ENCODE data around the gene TIAL1. TPM values are rescaled to one million over a fixed set of nuclear protein-coding genes. Genes with fewer than 3 reads are reported as not detected.
A peak's percentile ranks its signal among the peaks of the same experiment; 100 is the strongest.

Gene TIAL1
- total RNA-seq, 2 experiments from 2014 or later = 184 to 192 TPM

- Mint-ChIP-seq H3K27me3 (ENCODE audit: low read depth) (no peaks in the 10 kb centered on the region), H3K27ac (no peak overlapping the region), H3K36me3 (ENCODE audit: low read depth) (no peaks in the 10 kb centered on the region), H3K9me3 (peaks cover 2% of the 10 kb centered on the region), H3K4me3 (peak overlapping the region; percentile 33), H3K4me1 (ENCODE audit: low read depth) (peaks cover 9% of the 10 kb centered on the region)
- intact Hi-C loops (cut with micrococcal nuclease) = loop anchor here (1.0 kb wide), 4 partner anchors 44 to 729 kb away; no protein-coding TSS in a partner anchor
- CTCF ChIA-PET = interaction anchor here (0.6 to 2.1 kb wide), 16 partner anchors 9 to 408 kb away, joined by 3 to 9 read pairs (median 4); no protein-coding TSS in a partner anchor
- DNase-seq = peak; percentile 68
Observed at GRCh38 chr10:119608316-119609155, 11.8 kb upstream of the TIAL1 start.

- peaks cover 14% of the 10 kb centered on the region for H3K4me1 Mint-ChIP-seq (ENCODE audit: low read depth)
- H3K27me3 Mint-ChIP-seq (ENCODE audit: low read depth) = no peaks in the 10 kb centered on the region
- CTCF ChIA-PET = no interaction called here
- DNase-seq = no peak
- no peaks in the 10 kb centered on the region for H3K9me3 Mint-ChIP-seq
- no peak overlapping the region for H3K27ac Mint-ChIP-seq
- intact Hi-C loops (cut with micrococcal nuclease) = no loop called here
- H3K4me3 Mint-ChIP-seq = no peak overlapping the region
- H3K36me3 Mint-ChIP-seq (ENCODE audit: low read depth) = peaks cover 6% of the 10 kb centered on the region
Observed at GRCh38 chr10:119604468-119604867, 7.7 kb upstream of the TIAL1 start.

- Mint-ChIP-seq H3K4me3 (no peak overlapping the region), H3K27ac (no peak overlapping the region), H3K4me1 (ENCODE audit: low read depth) (peaks cover 15% of the 10 kb centered on the region), H3K36me3 (ENCODE audit: low read depth) (peaks cover 11% of the 10 kb centered on the region), H3K27me3 (ENCODE audit: low read depth) (no peaks in the 10 kb centered on the region), H3K9me3 (no peaks in the 10 kb centered on the region)
- DNase-seq = peak; percentile 74
- intact Hi-C loops (cut with micrococcal nuclease) = loop anchor here (1.0 kb wide), 1 partner anchor 157 kb away; no protein-coding TSS in a partner anchor
- CTCF ChIA-PET = interaction anchor here (0.7 to 1.6 kb wide), 18 partner anchors 10 to 403 kb away, joined by 3 to 8 read pairs (median 3); no protein-coding TSS in a partner anchor
Observed at GRCh38 chr10:119602241-119603095, 5.7 kb upstream of the TIAL1 start.

GRCh38 chr10:119598397-119598796 is 1.6 kb upstream of the TIAL1 start:
- CTCF ChIA-PET = interaction anchor here (1.0 to 2.2 kb wide), 3 partner anchors 10 to 55 kb away, joined by 4 to 9 read pairs (median 6); partner anchors contain the start of gene RGS10
- Mint-ChIP-seq H3K27ac (no peak overlapping the region), H3K27me3 (ENCODE audit: low read depth) (no peaks in the 10 kb centered on the region), H3K9me3 (no peaks in the 10 kb centered on the region), H3K4me3 (no peak overlapping the region), H3K4me1 (ENCODE audit: low read depth) (peaks cover 31% of the 10 kb centered on the region), H3K36me3 (ENCODE audit: low read depth) (peaks cover 38% of the 10 kb centered on the region)
- no peak for DNase-seq
- intact Hi-C loops (cut with micrococcal nuclease) = no loop called here

- no peaks in the 10 kb centered on the region for H3K9me3 Mint-ChIP-seq
- H3K4me1 Mint-ChIP-seq (ENCODE audit: low read depth) = peaks cover 39% of the 10 kb centered on the region
- no peak for DNase-seq
- CTCF ChIA-PET = interaction anchor here (0.7 to 2.2 kb wide), 5 partner anchors 11 to 81 kb away, joined by 3 to 9 read pairs (median 4); partner anchors contain the start of gene RGS10
- H3K27me3 Mint-ChIP-seq (ENCODE audit: low read depth) = no peaks in the 10 kb centered on the region
- H3K27ac Mint-ChIP-seq = peak overlapping the region; percentile 98
- peak overlapping the region; percentile 93 for H3K4me3 Mint-ChIP-seq
- intact Hi-C loops (cut with micrococcal nuclease) = loop anchor here (1.0 to 2.0 kb wide), 14 partner anchors 23 to 842 kb away; partner anchors contain the start of genes EIF3A, GRK5, INPP5F and MCMBP
- H3K36me3 Mint-ChIP-seq (ENCODE audit: low read depth) = peaks cover 39% of the 10 kb centered on the region
Observed at GRCh38 chr10:119597405-119598186, 832 bp upstream of the TIAL1 start.

- H3K27me3 Mint-ChIP-seq (ENCODE audit: low read depth) = no peaks in the 10 kb centered on the region
- peak overlapping the region; percentile 98 for H3K27ac Mint-ChIP-seq
- peak; percentile 80 for DNase-seq
- CTCF ChIA-PET = interaction anchor here (0.5 to 1.7 kb wide), 3 partner anchors 14 to 294 kb away, joined by 3 to 7 read pairs (median 5); no protein-coding TSS in a partner anchor
- intact Hi-C loops (cut with micrococcal nuclease) = loop anchor here (2.0 kb wide), 6 partner anchors 21 to 397 kb away; partner anchors contain the start of genes INPP5F, MCMBP and SEC23IP
- H3K4me3 Mint-ChIP-seq = peak overlapping the region; percentile 93
- H3K9me3 Mint-ChIP-seq = no peaks in the 10 kb centered on the region
- peaks cover 43% of the 10 kb centered on the region for H3K36me3 Mint-ChIP-seq (ENCODE audit: low read depth)
- H3K4me1 Mint-ChIP-seq (ENCODE audit: low read depth) = peaks cover 54% of the 10 kb centered on the region
Observed at GRCh38 chr10:119595676-119596515, 868 bp downstream of the TIAL1 start.

GRCh38 chr10:119595134-119595675 is 1.6 kb downstream of the TIAL1 start:
- CTCF ChIA-PET = interaction anchor here (0.6 to 1.7 kb wide), 2 partner anchors 13 to 295 kb away, joined by 3 to 5 read pairs; no protein-coding TSS in a partner anchor
- Mint-ChIP-seq H3K27ac (peak overlapping the region; percentile 98), H3K4me3 (peak overlapping the region; percentile 93), H3K36me3 (ENCODE audit: low read depth) (peaks cover 41% of the 10 kb centered on the region), H3K27me3 (ENCODE audit: low read depth) (no peaks in the 10 kb centered on the region), H3K4me1 (ENCODE audit: low read depth) (peaks cover 54% of the 10 kb centered on the region), H3K9me3 (no peaks in the 10 kb centered on the region)
- intact Hi-C loops (cut with micrococcal nuclease) = no loop called here
- DNase-seq = no peak

GRCh38 chr10:119588071-119588470 is 8.7 kb downstream of the TIAL1 start:
- CTCF ChIA-PET = no interaction called here
- Mint-ChIP-seq H3K9me3 (no peaks in the 10 kb centered on the region), H3K4me1 (ENCODE audit: low read depth) (peaks cover 33% of the 10 kb centered on the region), H3K4me3 (no peak overlapping the region), H3K27me3 (ENCODE audit: low read depth) (no peaks in the 10 kb centered on the region), H3K27ac (no peak overlapping the region), H3K36me3 (ENCODE audit: low read depth) (peaks cover 9% of the 10 kb centered on the region)
- intact Hi-C loops (cut with micrococcal nuclease) = no loop called here
- no peak for DNase-seq

- Mint-ChIP-seq H3K27ac (no peak overlapping the region), H3K4me3 (no peak overlapping the region), H3K4me1 (ENCODE audit: low read depth) (peaks cover 26% of the 10 kb centered on the region), H3K9me3 (no peaks in the 10 kb centered on the region), H3K36me3 (ENCODE audit: low read depth) (peaks cover 40% of the 10 kb centered on the region), H3K27me3 (ENCODE audit: low read depth) (no peaks in the 10 kb centered on the region)
- CTCF ChIA-PET = no interaction called here
- intact Hi-C loops (cut with micrococcal nuclease) = no loop called here
- DNase-seq = no peak
Observed at GRCh38 chr10:119578355-119578754, 18.4 kb downstream of the TIAL1 start.

GRCh38 chr10:119575991-119576390 is 20.8 kb downstream of the TIAL1 start:
- intact Hi-C loops (cut with micrococcal nuclease) = loop anchor here (2.0 kb wide), 1 partner anchor 21 kb away; the partner anchor contains the start of gene TIAL1
- peak overlapping the region; percentile 86 for H3K27ac Mint-ChIP-seq

More at GRCh38 chr10:119575991-119576390, 20.8 kb downstream of the TIAL1 start:
- Mint-ChIP-seq H3K4me3 (no peak overlapping the region), H3K9me3 (no peaks in the 10 kb centered on the region), H3K4me1 (ENCODE audit: low read depth) (peaks cover 23% of the 10 kb centered on the region), H3K27me3 (ENCODE audit: low read depth) (no peaks in the 10 kb centered on the region), H3K36me3 (ENCODE audit: low read depth) (peaks cover 43% of the 10 kb centered on the region)
- no peak for DNase-seq
- CTCF ChIA-PET = interaction anchor here (1.1 kb wide), 1 partner anchor 27 kb away, joined by 3 read pairs; no protein-coding TSS in a partner anchor

All from activated naive CD4-positive, alpha-beta T cell treated with anti-CD3 and anti-CD28 coated beads for 36 hours (primary cell).